Mononuclear cell (primary cell): ENCODE data around the gene SELENOO. TPM values are rescaled to one million over a fixed set of nuclear protein-coding genes. Genes with fewer than 3 reads are reported as not detected.
A peak's percentile ranks its signal among the peaks of the same experiment; 100 is the strongest.

Source experiments
- H3K27me3 ChIP-seq: 2 replicates; pipeline ENCODE4 v1.6.0; 2011; ENCODE audit warnings: low read length, control low read depth; ENCODE audit not compliant: insufficient read depth
- H3K4me1 ChIP-seq: 2 replicates; pipeline ENCODE4 v1.5.1; 2011; ENCODE audit warnings: mild to moderate bottlenecking, low read length, control low read depth; ENCODE audit not compliant: insufficient read depth
- H3K4me3 ChIP-seq: 2 replicates; pipeline ENCODE4 v1.5.1; 2011; ENCODE audit warnings: mild to moderate bottlenecking, low read length, moderate library complexity
- H3K9me3 ChIP-seq: 2 replicates; pipeline ENCODE4 v1.5.1; 2011; ENCODE audit warnings: low read depth, mild to moderate bottlenecking, control low read depth, low read length
- total RNA-seq: library from RNA; depleted of rRNA; stranded (reverse); fragments of >200 nt; gene quantifications from one replicate; pipeline ENCODE4 v1.2.3, GENCODE V29; 2012

The SELENOO gene
- total RNA-seq, 1 donor: 11.8 TPM

DNA sequence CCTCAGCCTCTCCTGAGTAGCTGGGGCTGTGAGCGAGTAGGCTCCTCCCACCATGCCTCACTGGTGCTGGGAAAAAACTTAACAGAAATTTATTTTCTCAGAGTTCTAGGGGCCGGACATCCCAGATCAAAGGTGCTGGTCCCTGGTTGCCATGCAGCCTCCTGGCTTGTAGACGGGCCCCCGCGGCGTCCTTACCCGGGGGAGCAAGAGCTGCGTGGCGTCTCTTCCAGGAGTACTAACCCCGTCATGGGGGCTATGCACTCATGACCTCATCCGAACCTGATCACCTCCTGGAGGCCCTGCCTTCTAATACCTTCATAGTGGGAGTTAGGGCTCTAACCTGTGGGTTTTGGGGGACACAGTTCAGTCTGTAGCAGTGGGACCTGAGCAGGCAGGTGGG, 12.5 kb upstream of the SELENOO start:
- H3K9me3 ChIP-seq: no peaks in the 10 kb centered on the region
- no peaks in the 10 kb centered on the region for H3K27me3 ChIP-seq
- no peak overlapping the region for H3K4me3 ChIP-seq
- peaks cover 90% of the 10 kb centered on the region for H3K4me1 ChIP-seq

DNA sequence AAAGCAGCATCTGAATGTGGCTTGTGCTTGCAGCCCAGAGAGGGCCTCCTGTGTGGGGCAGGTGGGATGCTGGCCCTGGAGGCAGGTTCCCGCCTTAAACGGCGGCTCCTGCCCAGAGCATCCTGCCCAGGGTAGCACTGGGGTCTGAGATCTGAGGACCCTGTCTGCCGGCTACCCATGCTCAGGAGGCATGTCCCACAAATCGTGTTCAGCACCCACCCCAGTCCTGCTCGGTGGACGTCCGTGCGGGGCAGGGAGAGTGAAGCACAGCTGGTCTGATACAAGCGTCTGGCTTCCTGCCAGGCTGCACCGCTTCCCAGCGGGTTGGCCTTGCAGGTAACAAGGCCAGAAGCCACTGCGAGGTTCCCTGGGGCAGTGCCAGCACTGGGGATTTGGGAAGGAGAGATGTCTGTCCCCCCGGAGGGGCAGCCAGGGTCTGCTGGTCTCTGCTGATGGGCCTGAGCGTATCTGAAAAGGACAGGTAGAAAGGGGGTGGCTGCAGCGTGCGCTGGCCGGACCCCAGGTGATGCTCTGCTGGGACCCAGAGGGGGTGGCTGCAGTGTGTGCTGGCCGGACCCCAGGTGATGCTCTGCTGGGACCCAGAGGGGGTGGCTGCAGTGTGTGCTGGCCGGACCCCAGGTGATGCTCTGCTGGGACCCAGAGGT, 11.5 kb upstream of the SELENOO start:
- H3K9me3 ChIP-seq: no peaks in the 10 kb centered on the region
- H3K4me1 ChIP-seq: peaks cover 90% of the 10 kb centered on the region
- H3K4me3 ChIP-seq: no peak overlapping the region
- no peaks in the 10 kb centered on the region for H3K27me3 ChIP-seq

DNA sequence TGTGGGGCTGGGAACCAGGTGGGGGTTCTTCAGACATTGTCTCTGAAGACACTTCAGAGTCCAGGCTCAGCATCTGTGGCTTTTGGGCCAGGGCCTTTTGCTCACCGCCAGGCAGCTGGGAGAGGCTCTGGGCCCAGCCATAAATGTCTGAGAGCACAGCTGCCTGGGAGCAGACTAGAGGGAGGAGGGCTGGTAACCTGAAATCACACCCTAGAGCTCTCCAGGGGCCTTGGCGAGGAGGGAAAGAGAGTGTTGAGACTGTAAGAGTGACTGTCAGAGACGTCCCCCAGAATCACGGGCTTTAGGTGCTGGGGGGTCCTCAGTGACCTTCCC, 11.0 kb upstream of the SELENOO start:
- peak overlapping the region; percentile 42 for H3K4me3 ChIP-seq
- no peaks in the 10 kb centered on the region for H3K27me3 ChIP-seq
- H3K9me3 ChIP-seq: no peaks in the 10 kb centered on the region
- H3K4me1 ChIP-seq: peaks cover 90% of the 10 kb centered on the region

DNA sequence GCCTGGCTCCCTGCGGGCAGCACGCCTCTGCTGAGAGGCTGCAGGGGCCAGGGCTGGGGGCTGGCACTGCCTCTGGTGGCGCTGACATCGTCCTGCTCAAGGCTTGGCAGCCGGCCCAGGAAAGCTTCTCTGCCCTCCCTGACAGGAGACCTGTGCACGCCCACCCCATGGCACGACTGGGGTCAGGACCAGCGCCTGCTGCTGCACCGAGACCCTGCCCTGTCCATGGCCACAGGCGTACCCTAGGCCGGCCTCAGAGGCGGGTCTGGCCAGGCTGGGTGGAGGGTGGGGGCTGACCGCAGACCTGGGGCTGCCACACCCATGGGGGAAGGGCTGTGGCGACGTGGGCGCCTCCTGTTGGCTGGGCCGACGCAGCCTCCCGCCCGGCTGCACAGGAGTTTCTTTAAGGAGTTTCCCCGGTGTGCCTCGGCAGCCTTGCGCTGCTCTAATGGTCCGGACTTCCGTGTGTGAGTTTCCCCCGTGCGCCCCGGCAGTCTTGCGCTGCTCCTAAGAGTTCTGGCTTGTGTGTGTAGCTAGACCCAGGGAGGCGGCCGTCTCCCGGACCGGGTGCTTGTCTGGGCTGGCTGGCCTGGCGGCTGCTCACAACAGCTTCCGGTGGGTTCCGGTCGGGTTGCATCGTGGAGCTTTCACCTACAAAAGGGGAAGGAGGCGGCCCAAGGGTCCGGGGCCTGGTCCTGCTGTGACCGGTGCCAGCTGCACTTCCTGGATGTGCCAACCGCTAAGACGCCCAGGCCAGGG, 10.4 kb upstream of the SELENOO start:
- H3K4me3 ChIP-seq: peak overlapping the region; percentile 42
- H3K27me3 ChIP-seq: no peaks in the 10 kb centered on the region
- H3K9me3 ChIP-seq: no peaks in the 10 kb centered on the region
- H3K4me1 ChIP-seq: peaks cover 88% of the 10 kb centered on the region

GRCh38 chr22:50190941-50191741, 9.7 kb upstream of the SELENOO start:
- no peaks in the 10 kb centered on the region for H3K9me3 ChIP-seq
- H3K4me3 ChIP-seq: peak overlapping the region; percentile 42
- H3K4me1 ChIP-seq: peaks cover 87% of the 10 kb centered on the region
- no peaks in the 10 kb centered on the region for H3K27me3 ChIP-seq

DNA sequence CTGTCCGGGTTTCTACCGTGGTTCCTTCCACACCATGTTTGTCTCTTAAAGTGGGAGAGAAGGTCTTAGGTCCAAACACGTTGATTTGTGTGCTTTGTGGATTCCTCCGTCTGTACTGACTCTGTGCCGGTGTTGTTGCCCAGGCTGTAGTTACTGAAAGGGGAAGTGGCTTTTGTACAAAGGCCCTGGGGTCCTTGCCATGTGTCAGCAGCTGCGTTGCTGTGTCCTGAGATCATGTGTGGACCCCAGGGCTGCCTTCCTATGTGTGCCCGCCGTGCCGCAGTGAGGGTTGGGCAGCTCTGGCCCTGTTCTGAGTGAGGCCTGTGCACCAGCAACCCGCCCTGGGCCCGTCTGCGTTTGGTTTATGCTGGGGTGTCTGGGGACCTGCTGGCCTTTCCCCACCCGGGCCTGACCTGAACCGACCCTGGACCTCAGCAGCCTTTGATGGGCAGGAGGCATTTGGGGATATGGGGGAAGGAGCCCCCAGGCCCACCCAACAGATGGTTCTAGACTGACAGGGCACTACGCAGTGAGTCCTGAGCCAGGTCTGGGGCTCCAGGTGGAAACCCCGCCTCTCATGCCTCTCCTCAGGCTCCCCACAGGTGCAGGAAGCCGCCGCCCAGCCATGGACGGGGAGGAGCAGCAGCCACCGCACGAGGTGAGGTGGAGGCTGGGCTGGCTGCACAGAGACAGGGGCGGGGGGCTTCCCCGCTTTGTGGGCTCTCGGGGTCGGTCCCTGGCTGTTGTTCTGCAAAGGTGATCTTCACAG, 8.2 kb upstream of the SELENOO start:
- Histone ChIP-seq H3K27me3 (no peaks in the 10 kb centered on the region), H3K9me3 (no peaks in the 10 kb centered on the region), H3K4me3 (peak overlapping the region; percentile 12), H3K4me1 (peaks cover 74% of the 10 kb centered on the region)

GRCh38 chr22:50193621-50194020, 7.2 kb upstream of the SELENOO start:
- H3K4me3 ChIP-seq: no peak overlapping the region
- H3K27me3 ChIP-seq: no peaks in the 10 kb centered on the region
- H3K9me3 ChIP-seq: no peaks in the 10 kb centered on the region
- H3K4me1 ChIP-seq: peaks cover 64% of the 10 kb centered on the region

DNA sequence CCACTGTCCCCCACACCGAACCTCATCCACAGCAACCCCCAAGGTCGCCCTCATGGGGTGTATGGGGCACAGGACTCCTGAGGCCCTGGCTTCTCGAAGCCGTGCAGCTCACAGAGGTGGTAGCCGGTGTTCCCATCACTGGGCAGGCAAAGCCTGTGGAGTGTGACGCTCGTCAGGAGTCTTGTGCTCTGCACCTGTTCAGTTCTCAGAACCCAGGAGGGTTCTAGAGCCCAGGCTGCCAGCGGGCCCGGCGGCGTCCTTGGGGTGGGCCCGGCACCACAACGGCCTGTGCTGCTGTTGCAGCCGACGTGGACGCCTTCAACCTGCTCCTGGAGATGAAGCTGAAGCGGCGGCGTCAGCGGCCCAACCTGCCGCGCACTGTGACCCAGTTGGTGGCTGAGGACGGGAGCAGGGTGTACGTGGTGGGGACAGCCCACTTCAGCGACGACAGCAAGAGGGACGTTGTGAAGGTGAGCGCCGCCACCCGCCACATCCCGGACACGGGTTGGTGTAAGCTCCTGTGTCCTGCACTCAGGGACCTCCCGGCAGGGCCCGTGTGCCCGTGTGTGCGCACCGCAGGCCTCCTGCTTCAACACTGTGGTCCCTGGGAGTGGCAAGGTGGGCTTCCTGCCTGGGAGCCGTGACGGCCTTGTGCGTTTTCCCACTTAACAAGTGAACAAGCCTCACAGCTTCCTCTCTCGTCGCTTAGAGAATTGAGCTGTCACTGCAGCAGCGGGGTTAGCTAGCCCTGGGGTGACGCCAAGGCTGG, 6.6 kb upstream of the SELENOO start:
- H3K9me3 ChIP-seq: no peaks in the 10 kb centered on the region
- H3K4me3 ChIP-seq: no peak overlapping the region
- peaks cover 58% of the 10 kb centered on the region for H3K4me1 ChIP-seq
- no peaks in the 10 kb centered on the region for H3K27me3 ChIP-seq

DNA sequence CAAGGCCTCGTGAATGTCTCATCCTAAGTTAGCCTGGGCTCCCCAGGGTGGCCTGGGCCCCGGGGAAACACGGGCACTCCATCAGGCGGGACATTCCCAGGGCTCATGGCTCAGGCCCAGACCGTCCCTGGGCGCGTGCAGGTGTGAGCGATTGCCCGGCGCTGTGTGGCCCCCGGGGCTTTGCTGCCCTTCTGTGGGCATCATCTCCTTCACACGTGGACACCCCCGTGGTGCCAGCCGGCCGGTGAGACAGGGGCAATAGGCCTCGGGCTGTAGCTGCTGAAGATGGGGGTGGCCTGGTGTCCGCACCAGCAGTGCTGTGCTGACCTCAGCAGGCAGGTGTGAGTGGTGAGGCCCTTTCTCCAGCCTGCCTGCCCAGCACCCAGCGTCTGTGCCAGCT, 4.6 kb upstream of the SELENOO start:
- H3K9me3 ChIP-seq: no peaks in the 10 kb centered on the region
- H3K4me1 ChIP-seq: peaks cover 48% of the 10 kb centered on the region
- H3K27me3 ChIP-seq: no peaks in the 10 kb centered on the region
- no peak overlapping the region for H3K4me3 ChIP-seq

DNA sequence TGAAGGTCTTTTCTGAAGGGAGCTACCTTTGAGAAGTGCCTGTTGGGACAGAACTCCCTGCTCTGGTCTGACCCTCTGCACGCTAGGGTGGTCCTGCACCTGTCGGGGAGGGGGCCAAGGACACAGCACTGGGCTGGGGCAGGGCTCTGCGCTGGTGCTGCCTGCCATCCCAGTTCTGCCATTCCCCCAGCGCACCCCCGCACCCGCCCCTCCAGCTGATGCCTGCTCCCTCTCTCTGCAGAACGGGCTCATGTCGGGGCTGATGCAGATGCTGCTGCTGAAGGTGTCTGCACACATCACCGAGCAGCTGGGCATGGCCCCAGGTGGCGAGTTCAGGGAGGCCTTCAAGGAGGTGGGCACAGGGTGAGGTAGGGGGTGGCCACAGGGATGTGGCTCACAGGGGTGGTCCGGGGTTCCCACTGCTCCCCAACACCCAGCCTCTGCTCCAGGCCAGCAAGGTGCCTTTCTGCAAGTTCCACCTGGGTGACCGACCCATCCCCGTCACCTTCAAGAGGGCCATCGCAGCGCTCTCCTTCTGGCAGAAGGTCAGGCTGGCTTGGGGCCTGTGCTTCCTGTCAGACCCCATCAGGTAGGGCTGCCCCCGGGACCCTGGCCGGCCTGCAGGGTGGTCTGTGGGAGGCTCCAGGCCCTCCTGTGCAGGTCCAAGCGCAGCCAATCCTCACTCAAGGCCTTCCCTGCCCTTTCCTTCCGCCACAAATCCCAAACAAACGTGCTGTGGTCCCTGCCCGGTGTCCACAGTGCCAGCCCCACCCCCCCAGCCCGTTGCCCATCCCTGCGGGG, 3.6 kb upstream of the SELENOO start:
- H3K4me1 ChIP-seq: peaks cover 48% of the 10 kb centered on the region

DNA sequence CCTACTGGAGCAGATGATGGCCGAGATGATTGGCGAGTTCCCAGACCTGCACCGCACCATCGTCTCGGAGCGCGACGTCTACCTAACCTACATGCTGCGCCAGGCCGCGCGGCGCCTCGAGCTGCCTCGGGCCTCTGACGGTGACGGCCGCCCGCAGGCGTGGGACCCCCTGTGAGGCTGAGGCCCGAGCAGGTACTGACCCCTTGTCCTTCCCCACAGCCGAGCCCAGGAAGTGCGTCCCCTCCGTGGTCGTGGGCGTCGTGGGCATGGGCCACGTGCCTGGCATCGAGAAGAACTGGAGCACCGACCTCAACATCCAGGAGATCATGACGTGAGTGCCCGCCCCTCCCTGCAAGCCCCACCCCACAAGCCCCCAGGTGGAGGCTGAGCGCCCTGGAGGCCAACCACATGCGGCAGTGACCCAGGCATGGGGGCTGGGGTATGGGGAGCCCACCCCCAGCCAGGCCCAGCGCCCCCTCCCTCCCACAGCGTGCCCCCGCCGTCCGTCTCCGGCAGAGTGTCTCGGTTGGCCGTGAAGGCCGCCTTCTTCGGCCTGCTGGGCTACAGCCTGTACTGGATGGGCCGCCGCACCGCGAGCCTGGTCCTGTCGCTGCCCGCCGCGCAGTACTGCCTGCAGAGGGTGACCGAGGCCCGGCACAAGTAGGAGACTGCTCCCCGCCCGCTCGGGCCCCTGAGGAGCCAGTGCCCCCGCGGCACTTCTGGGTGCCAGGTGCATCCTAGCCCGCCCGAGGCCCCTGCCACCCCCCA, 2.8 kb upstream of the SELENOO start:
- no peaks in the 10 kb centered on the region for H3K27me3 ChIP-seq
- peaks cover 48% of the 10 kb centered on the region for H3K4me1 ChIP-seq
- no peak overlapping the region for H3K4me3 ChIP-seq
- H3K9me3 ChIP-seq: no peaks in the 10 kb centered on the region

More for the DNA sequence above, 3.6 kb upstream of the SELENOO start:
- Histone ChIP-seq H3K9me3 (no peaks in the 10 kb centered on the region), H3K4me3 (no peak overlapping the region), H3K27me3 (no peaks in the 10 kb centered on the region)

- Histone ChIP-seq H3K27me3 (no peaks in the 10 kb centered on the region), H3K4me3 (no peak overlapping the region), H3K4me1 (peaks cover 48% of the 10 kb centered on the region), H3K9me3 (no peaks in the 10 kb centered on the region)
Observed at GRCh38 chr22:50198624-50199017, 2.2 kb upstream of the SELENOO start.

DNA sequence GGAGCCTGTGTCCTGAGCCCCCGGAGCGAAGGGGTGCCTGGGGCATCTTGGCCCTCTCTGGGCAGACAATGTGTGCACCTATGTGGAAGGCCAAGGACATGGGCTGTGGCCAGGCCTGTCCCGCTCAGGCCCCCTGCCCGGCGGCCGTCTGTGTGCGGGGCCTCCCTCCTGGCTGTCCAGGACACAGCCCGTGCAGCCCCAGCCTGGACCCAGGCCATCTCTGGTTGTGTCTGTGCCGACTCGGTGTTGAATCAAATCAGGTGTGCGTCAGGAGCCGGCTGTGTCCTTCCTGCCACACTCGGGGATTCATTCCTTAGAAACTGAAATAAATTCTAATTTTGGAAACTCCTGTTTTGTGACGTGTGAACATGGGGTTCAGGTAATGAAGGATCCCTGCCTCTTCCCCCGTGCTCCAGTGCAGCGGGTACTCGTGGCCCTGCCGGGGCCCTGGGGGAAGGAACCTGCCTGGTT, 1.5 kb upstream of the SELENOO start:
- Histone ChIP-seq H3K4me3 (no peak overlapping the region), H3K9me3 (no peaks in the 10 kb centered on the region)

More for the DNA sequence above, 1.5 kb upstream of the SELENOO start:
- Histone ChIP-seq H3K4me1 (peaks cover 46% of the 10 kb centered on the region), H3K27me3 (no peaks in the 10 kb centered on the region)
